ENCODE data around the gene HIPK3.
"Not testable (repeated sequence)": the region's sequence is repeated elsewhere in the genome, so short reads cannot be mapped to it uniquely, and the experiment has no call there.

Gene HIPK3

GRCh38 chr11:33258631-33259205 is 1.5 kb downstream of the HIPK3 start:
- DNase-seq (ENCODE audit: low spot score): no peak

- DNase-seq (ENCODE audit: low spot score): no peak
Observed at GRCh38 chr11:33259869-33260268, 2.7 kb downstream of the HIPK3 start.

- DNase-seq (ENCODE audit: low spot score): not testable (repeated sequence)
Observed at GRCh38 chr11:33261350-33261749, 4.2 kb downstream of the HIPK3 start.

- no peak for DNase-seq (ENCODE audit: low spot score)
Observed at GRCh38 chr11:33262011-33262645, 4.9 kb downstream of the HIPK3 start.

- no peak for DNase-seq (ENCODE audit: low spot score)
Observed at GRCh38 chr11:33263549-33263948, 6.4 kb downstream of the HIPK3 start.

- no peak for DNase-seq (ENCODE audit: low spot score)
Observed at GRCh38 chr11:33264926-33265325, 7.7 kb downstream of the HIPK3 start.

GRCh38 chr11:33266393-33267215 is 9.4 kb downstream of the HIPK3 start:
- no peak for DNase-seq (ENCODE audit: low spot score)

- DNase-seq (ENCODE audit: low spot score): no peak
Observed at GRCh38 chr11:33268945-33269540, 11.9 kb downstream of the HIPK3 start.

- no peak for DNase-seq (ENCODE audit: low spot score)
Observed at GRCh38 chr11:33269822-33270221, 12.6 kb downstream of the HIPK3 start.

GRCh38 chr11:33271059-33271458 is 13.9 kb downstream of the HIPK3 start:
- no peak for DNase-seq (ENCODE audit: low spot score)

- no peak for DNase-seq (ENCODE audit: low spot score)
Observed at GRCh38 chr11:33272338-33273107, 15.3 kb downstream of the HIPK3 start.

GRCh38 chr11:33273656-33274055 is 16.5 kb downstream of the HIPK3 start:
- no peak for DNase-seq (ENCODE audit: low spot score)

GRCh38 chr11:33280411-33280810 is 23.2 kb downstream of the HIPK3 start:
- DNase-seq (ENCODE audit: low spot score): no peak

- no peak for DNase-seq (ENCODE audit: low spot score)
Observed at GRCh38 chr11:33281758-33282157, 24.6 kb downstream of the HIPK3 start.

GRCh38 chr11:33284818-33285217 is 27.6 kb downstream of the HIPK3 start:
- DNase-seq (ENCODE audit: low spot score): no peak

GRCh38 chr11:33290319-33290718 is 33.1 kb downstream of the HIPK3 start:
- no peak for DNase-seq (ENCODE audit: low spot score)

GRCh38 chr11:33291004-33291777 is 34.0 kb downstream of the HIPK3 start:
- no peak for DNase-seq (ENCODE audit: low spot score)

GRCh38 chr11:33292311-33292710 is 35.1 kb downstream of the HIPK3 start:
- no peak for DNase-seq (ENCODE audit: low spot score)

- DNase-seq (ENCODE audit: low spot score): no peak
Observed at GRCh38 chr11:33294224-33294623, 37.0 kb downstream of the HIPK3 start.

GRCh38 chr11:33294797-33295196 is 37.6 kb downstream of the HIPK3 start:
- DNase-seq (ENCODE audit: low spot score): no peak

- no peak for DNase-seq (ENCODE audit: low spot score)
Observed at GRCh38 chr11:33296695-33297094, 39.5 kb downstream of the HIPK3 start.
